Measurements from ENCODE around the gene ZBTB32. TPM values are rescaled to one million over a fixed set of nuclear protein-coding genes. Genes with fewer than 3 reads are reported as not detected.
A peak's percentile ranks its signal among the peaks of the same experiment; 100 is the strongest.
"Not testable (repeated sequence)": the region's sequence is repeated elsewhere in the genome, so short reads cannot be mapped to it uniquely, and the experiment has no call there.

ZBTB32 gene, protein sequence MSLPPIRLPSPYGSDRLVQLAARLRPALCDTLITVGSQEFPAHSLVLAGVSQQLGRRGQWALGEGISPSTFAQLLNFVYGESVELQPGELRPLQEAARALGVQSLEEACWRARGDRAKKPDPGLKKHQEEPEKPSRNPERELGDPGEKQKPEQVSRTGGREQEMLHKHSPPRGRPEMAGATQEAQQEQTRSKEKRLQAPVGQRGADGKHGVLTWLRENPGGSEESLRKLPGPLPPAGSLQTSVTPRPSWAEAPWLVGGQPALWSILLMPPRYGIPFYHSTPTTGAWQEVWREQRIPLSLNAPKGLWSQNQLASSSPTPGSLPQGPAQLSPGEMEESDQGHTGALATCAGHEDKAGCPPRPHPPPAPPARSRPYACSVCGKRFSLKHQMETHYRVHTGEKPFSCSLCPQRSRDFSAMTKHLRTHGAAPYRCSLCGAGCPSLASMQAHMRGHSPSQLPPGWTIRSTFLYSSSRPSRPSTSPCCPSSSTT
- not detected in 2 replicates for total RNA-seq (2014; rRNA removed; shearing (Covaris generic))

DNA sequence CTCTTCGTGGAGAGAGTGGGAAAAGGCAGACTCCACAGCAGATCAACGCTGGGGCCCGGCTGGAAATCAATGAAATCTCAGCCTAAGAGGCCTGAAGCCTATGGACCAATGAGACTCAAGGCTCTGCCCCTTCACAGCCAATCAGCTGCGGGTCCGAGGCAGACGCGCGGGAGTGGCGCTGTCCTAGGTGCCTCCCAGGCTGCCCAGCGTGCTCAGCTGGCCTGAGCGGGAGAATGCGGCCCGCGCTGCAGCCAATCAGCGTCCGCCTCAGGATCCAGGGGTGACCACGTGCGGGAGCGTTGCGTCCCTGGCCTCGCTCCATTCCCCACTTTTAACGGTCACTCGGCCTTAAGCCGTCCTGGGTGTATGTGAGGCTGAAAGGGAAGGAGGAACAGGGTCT is at the start of gene ZBTB32:
Gene ZBTB32, plus strand, starts transcription at position 341 of the 400 bp plus-strand sequence. CDS start 10,069 bp downstream, outside the sequence.
- no peak for DNase-seq (ENCODE audit: low spot score)

DNA sequence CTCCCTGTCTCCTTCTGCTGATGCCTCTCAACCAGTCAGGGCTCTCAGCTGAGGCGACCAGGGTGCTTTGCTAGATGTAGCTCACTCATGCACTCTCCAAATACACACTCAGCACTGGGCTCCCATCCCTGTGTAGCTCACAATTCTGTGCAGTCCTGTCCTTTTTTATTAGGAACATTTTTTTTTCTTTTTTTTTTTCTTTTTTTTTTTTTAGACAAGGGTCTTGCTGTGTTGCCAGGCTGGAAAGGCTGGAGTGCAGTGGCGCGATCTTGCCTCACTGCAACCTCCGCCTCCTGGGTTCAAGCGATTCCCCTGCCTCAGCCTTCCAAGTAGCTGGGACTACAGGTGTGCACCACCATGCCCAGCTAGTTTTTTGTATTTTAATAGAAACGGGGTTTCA is 49.5 kb upstream of the ZBTB32 start:
- not testable (repeated sequence) for DNase-seq (ENCODE audit: low spot score)

DNA sequence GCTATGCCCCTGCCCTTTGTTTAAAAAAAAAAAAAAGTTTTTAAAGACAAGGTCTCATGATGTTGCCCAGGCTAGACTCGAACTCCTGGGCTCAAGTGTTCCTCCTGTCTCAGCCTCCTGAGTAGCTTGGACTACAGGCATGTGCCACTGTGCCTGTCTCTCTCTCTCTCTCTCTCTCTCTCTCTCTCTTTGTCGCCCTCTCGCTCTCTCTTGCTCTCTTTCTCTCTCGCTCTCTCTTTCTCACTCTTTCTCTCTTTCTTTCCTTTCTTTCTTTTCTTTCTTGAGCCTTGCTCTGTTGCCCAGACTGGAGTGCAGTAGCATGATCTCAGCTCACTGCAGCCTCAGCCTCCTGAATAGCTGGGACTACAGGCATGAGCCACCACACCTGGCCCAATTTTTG is 48.8 kb upstream of the ZBTB32 start:
- no peak for DNase-seq (ENCODE audit: low spot score)

DNA sequence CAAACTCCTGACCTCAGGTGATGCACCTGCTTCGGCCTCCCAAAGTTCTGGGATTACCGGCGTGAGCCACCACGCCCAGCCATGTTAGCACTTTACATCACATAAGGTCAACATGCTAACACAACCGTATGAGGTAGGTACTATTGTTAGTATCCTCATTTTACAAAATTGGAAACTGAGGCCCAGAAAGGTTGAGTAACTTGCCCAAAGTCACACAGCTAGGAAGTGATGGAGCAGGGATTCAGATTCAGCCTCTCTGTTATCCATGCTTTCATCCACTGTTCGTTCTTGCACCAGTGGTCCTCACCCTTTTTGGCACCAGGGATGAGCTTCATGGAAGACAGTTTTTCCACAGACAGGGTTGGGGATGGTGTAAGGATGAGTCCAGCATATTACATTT is 47.7 kb upstream of the ZBTB32 start:
- no peak for DNase-seq (ENCODE audit: low spot score)

DNA sequence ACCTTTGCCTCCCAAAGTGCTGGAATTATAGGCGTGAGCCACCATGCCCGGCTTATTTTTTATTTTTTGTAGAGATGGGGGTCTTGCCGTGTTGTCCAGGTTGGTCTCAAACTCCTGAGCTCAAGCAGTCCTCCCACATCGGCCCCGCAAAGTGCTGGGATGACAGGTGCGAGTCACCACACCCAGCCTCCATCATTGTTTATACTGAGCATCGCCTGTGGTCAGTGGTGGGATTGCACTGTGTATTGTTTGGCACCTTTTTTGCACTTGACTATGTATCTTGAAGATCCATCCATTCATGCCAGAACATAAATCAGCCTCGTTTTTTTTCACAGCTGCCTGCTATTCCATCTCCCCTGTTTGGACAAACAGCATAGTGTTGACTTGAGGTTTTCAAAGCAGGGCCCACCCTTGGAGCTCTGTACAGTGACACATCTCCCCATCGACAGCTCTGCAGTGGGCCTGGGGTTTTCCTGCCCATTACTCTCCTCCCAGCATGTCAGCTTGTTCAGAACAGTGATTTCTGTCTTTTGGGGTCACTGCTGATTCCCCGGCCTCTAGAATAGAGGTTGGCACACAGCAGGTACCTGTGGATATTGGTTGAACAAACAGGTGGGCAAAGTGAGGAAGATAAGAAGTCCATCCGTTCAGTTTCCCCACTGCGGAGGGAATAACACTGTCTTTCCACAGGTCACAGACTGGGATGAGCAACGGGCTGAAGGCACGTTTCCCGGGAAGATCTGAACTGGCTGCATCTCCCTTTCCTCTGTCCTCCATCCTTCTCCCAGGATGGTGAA is 46.3 kb upstream of the ZBTB32 start:
- no peak for DNase-seq (ENCODE audit: low spot score)

DNA sequence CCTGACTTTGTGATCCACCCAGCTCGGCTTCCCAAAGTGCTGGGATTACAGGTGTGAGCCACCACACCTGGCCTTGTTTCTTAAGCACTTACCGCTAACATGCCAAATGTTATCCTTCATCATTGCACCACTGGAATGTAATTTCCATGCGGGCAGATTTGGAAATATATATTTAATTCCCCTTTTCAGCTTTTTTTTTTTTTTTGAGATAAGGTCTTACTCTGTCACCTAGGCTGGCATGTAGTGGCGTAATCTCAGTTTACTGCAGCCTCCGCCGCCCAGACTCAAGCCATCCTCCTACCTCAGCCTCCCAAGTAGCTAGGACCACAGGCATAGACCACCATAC is 42.4 kb upstream of the ZBTB32 start:
- no peak for DNase-seq (ENCODE audit: low spot score)

DNA sequence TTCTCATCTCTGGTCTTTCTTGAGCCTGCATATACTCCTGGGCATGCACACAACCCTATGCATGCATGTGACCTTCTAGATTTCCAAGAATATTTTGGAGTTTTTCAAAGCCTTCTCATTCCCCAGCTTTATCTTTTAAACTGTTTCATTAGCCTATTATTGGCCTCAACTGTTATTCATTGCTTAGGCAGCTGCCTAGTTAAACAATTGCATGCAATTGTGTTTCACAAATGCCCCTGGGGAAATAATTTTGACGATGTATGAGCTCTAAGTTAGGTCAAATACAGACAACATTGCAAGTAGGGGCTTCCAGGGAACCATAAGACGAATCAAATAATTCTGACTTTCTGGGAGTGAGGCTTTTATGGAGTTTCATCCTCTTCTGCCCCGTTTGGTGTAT is 40.4 kb upstream of the ZBTB32 start:
- DNase-seq (ENCODE audit: low spot score) = no peak

DNA sequence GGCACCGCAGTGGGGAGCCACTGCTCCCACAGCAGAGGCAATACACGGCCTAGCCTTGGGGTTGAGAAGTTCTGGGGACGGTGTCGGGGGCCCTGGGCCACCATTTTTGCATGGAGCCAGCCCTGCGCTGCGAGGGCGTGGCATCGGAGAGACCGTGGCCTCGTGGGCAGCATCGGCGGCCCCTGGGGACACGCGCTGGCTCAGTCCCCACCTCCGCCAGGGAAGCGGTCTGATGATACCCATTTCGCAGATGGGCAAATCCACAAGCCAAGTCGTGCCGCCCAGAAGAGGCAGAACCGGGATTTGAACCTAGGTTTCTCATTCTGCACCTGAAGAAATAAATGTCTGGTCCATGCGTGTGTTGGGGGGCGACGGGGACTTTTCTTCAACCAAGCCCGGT is 39.2 kb upstream of the ZBTB32 start:
- DNase-seq (ENCODE audit: low spot score) = no peak

DNA sequence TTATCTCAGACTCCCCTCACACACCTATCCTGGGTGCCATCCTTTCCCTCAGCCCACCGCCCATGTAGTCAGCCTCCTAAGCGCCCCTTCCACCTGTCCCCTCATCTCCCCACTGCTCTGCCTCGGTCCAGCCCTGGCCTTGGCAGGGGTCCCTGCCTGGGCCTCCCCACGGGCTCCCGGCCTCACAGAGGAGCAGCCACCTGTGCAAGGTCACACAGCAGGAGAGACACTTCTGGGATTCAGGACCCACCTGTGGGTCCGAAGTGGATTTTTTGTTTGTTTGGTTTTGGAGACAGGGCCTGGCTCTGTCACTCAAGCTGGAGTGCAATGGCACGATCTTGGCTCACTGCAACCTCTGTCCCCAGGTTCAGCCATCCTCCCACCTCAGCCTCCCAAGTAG is 38.8 kb upstream of the ZBTB32 start:
- no peak for DNase-seq (ENCODE audit: low spot score)

DNA sequence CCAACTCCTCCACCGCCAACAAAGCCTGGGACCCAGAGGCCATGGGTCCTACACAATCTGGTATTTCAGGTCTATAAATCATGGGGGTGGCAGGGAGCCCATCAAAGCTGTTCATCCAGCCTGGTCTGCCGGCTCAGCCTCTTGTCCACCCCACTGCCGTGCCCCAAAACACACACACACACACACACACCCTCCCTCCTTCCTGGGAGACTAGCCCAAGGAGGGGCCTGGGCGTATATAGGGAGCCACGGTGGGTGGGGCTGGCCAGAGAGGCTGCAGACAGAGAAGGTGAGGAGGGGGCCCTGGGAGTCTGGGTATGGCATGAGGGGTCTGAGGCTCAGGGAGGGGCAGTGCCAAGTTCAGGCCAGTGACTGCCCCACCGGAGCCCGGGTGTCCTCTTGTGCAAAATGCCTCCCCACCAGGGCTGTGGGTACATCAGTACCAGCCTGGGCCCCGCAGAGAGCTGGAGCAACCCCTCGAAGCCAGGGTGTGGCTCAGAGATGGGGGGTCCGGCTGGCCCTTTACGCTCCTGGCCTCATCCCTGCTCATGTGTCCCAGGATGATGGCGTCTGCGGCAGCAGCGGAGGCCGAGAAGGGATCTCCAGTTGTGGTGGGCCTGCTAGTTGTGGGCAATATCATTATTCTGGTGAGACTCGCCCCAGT is 38.0 kb upstream of the ZBTB32 start, which contains the start of gene UPK1A:
Gene UPK1A, plus strand, starts transcription at position 267 of the 663 bp plus-strand sequence. Its CDS starts 296 bp downstream, at position 563.
- no peak for DNase-seq (ENCODE audit: low spot score)

DNA sequence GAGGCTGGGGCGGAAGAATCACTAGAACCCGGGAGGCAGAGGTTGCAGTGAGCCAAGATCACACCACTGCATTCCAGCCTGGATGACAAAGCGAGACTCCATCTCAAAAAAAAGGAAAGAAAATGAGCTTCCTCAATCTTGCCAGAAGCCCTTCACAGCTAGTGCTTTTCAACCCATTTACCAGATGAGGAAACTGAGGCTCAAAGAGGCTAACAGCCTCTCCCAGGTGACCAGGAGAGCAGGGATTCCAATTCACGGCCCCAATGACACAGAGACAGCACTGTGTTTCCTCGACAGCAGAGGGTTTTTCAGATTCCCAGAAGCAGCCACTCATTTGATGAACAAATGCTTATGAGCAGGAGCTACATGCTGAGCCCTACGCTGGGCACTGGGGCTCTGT is 34.8 kb upstream of the ZBTB32 start:
- DNase-seq (ENCODE audit: low spot score) = no peak

DNA sequence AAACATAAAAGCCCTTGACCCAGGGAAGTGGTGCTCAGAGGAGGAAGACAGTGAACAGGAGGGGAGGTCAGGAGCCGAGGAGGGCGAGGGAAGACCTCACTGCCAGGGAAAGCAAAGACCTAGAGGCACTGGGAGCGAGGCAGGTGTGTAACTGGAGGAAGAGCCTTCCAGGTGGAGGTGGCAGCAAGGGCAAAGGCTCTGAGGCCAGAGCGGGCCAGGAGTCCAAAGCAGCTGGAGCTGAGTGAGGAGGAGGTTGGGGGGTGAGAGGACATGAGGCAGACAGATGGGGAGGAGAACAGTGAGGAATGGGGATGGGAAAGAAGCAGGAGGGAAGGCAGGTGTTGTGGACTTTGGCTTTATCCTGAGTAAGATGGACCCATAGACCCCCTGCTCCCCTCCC is 34.4 kb upstream of the ZBTB32 start:
- no peak for DNase-seq (ENCODE audit: low spot score)

DNA sequence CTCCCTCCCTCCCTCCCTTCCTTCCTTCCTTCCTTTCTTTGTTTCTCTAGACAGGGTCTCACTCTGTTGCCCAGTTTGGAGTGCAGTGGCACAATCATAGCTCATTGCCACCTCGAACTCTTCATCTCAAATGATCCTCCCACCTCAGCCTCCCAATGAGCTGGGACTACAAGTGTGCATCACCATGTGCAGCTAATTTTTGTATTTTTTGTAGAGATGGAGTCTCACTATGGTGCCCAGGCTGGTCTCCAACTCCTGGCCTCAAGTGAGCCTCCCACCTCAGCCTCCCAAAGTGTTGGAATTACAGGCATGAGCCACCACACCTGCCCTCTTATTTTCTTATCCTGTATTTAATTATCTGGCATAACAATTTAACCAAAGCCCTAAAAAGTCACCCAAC is 33.7 kb upstream of the ZBTB32 start:
- DNase-seq (ENCODE audit: low spot score) = no peak

DNA sequence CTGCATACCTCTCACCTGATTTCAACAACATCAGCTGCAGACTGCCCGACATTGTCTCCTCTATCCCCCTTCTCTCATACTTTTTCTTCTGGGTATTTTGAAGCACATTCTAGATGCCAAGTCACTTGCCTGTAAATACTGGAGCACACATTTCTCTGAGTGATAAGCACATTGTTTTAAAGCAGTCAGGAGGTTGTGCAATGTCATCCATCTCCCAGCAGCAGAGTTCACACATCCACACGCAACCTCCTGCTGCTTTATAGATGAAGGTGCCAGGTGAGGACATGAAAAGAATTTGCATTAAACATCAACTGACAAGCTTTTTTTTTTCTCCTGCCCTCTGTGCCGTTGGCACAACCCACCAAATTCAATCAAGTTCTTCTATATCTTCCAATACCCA is 32.5 kb upstream of the ZBTB32 start:
- no peak for DNase-seq (ENCODE audit: low spot score)

DNA sequence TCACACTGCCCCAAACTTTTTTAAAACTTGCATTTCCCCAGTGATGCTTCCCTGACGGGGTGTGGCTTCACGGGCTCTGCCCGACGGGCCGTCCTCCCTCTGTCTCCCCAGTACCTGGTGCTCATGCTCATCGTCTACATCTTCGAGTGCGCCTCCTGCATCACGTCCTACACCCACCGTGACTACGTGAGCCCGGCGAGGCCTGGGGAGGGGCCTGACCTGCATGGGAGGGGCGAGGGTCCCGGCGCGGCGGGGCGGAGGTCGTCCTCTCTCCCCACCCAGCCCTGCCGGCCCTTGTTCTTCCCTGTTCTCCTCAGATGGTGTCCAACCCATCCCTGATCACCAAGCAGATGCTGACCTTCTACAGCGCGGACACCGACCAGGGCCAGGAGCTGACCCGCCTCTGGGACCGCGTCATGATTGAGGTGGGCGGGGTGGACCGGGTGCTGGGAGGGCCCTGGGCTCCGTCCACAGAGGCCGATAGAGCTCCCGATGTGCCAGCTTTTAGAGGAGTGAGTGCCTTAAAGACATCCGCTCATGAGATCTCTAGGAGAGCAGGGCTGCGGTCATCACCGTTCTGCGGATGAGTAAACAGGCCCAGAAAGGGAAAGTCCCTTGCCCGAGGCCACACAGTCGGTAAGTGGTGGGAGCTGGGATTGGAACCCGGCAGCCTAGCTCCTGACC is 31.1 kb upstream of the ZBTB32 start:
- peak; percentile 65 for DNase-seq (ENCODE audit: low spot score)

DNA sequence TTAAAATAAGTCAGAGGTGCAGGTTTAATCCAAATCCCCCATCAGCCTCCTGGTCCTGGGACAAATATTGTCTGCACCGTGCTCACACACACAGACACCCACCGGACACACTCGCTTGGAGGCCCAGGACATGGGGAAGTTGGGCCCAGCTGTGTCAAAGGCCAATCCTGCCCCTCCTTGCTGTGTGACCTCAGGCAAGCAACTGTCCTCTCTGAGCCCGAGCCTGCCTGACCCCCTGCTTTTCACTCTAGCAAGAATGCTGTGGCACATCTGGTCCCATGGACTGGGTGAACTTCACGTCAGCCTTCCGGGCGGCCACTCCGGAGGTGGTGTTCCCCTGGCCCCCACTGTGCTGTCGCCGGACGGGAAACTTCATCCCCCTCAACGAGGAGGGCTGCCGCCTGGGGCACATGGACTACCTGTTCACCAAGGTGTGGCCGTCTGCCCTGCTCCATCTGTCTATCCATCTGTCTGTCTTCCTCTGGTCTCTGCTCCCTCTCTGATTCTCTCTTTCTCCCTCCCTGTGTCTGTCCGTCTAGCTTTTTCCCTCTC is 28.7 kb upstream of the ZBTB32 start:
- DNase-seq (ENCODE audit: low spot score) = no peak

DNA sequence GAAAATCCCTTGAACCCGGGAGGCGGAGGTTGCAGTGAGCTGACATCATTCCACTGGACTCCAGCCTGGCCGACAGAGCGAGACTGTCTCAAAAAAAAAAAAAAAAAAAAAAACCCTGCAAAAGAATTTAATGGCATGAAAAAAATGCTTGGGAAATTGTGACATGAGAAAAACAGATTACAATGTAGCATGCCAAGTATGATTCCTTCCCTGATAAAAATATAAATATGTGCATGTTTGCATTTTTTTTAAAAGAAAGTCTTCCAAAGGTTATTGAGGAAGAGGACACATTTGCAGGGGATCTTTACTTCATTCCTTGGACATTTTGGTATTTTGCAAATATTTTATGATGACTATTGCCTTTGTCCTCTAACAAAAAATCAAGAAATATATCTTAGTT is 14.5 kb upstream of the ZBTB32 start:
- no peak for DNase-seq (ENCODE audit: low spot score)

DNA sequence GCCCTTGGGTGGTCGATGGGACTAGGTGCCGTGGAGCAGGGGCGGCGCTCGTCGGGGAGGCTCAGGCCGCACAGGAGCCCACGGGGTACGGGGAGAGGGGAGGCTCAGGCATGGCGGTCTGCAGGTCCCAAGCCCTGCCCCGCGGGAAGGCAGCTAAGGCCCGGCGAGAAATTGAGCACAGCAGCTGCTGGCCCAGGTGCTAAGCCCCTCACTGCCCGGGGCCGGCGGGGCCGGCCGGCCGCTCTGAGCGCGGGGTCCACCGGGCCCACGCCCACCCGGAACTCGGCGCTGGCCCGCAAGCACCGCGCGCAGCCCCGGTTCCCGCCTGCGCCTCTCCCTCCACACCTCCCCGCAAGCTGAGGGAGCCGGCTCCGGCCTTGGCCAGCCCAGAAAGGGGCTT is 13.3 kb upstream of the ZBTB32 start:
- DNase-seq (ENCODE audit: low spot score) = not testable (repeated sequence)

DNA sequence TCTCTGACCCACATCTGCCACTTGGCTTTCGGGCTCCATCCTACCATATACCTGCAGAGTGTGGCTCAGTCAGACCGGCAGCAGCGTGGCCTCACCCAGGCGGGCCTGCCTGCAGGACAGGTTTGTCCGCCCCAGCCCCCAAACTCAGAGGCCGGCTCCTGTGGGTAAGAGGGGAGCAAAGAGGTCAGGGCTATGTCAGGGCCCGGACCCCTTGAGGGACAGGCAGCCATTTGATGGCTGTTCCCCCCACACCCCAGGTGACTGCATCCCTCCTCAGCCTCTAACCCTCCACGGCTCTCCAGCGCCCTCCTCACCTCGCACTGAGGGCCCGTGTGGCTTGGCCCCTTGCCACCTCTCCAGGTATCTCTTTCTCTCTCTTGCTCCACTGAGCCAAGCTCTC is 12.3 kb upstream of the ZBTB32 start:
- DNase-seq (ENCODE audit: low spot score) = no peak

DNA sequence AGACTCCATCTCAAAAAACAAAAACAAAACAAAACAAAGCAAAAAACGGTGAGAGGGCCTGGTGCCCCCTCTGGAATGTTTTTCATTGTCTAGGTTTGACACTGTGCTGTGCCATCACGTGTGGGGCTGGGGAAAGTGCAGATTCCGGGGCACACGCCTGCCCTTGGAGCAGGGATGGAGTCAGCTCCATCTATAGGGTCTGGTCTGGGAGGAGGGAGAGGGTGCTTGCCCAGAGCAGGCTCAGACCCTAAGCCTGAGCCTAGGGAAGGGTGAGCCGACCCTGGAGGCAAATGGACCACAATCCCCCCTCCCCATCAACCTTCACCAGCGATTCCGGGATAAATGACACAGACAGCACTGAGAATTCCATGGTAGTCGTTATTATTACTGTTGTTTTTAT is 10.9 kb upstream of the ZBTB32 start:
- DNase-seq (ENCODE audit: low spot score) = no peak

DNA sequence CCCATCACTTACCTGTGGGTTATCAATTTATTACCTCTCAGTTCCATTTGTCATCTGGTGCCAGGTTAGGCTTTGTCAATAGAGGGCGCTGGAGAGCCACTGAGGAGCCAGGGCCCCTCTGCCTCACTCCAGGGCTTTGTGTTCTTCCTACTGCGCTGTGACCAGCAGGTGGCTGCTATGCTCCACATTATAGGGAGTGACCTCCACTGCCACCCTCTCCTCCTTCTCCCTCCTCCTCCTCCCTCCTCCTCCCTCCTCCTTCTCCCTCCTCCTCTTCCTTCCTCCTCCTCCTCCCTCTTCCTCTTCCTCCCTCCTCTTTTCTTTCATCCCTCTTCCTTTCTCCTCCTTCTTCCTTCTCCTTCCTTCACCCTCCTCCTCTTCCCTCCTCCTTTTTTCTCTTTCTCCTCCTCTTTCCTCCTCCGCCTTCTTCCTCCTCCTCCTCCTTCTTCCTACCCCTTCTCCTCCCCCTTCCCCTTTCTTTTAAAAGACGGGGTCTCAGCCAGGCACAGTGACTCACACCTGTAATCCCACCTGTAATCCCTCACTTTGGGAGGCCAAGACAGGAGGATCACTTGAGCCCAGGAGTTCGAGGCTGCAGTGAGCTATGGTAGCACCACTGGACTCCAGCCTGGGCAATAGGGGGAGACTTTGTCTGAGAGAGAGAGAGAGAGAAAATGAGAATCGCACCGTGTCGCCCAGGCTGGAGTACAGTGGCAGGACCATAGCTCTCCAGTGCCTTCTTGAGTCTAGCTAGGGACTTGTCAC is 10.3 kb upstream of the ZBTB32 start:
- DNase-seq (ENCODE audit: low spot score) = peak; percentile 96
